ENCODE results near the gene KRT71.
A peak's percentile ranks its signal among the peaks of the same experiment; 100 is the strongest.
"Not testable (repeated sequence)": the region's sequence is repeated elsewhere in the genome, so short reads cannot be mapped to it uniquely, and the experiment has no call there.

KRT71 gene

DNA sequence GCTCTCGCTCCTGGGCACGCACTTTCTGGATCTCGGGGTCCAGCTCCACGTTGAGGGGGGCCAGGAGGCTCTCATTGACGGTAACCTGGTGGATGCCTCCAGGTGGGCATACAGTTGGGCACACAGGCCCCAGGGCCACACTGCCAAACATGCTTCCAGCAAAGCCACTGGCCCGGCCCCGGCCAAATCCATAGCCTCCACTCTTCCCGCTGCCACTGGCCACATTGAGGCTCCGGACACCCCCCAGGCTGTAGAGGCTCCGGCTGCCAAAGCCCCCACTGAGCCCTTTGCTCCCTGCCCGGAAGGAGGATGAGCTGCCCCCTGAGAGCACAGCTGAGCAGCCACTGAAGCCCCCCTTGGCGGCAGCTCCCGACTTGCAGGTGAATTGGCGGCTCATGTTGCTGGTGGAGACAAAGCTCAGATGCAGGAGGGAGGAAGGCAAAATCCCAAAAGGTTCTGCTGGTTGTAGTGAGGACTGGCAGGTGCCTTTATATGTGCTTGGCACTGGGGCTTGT is at the start of gene KRT71:
TSS of gene KRT71 (minus strand) at position 465 of the 515 bp plus-strand sequence. CDS start at position 397, 68 bp downstream.
- no peak for DNase-seq (ENCODE audit: low spot score)

- no peak for DNase-seq (ENCODE audit: low spot score)
Observed at GRCh38 chr12:52602552-52602951, 49.6 kb upstream of the KRT71 start.

GRCh38 chr12:52601671-52602070 is 48.7 kb upstream of the KRT71 start:
- no peak for DNase-seq (ENCODE audit: low spot score)

DNA sequence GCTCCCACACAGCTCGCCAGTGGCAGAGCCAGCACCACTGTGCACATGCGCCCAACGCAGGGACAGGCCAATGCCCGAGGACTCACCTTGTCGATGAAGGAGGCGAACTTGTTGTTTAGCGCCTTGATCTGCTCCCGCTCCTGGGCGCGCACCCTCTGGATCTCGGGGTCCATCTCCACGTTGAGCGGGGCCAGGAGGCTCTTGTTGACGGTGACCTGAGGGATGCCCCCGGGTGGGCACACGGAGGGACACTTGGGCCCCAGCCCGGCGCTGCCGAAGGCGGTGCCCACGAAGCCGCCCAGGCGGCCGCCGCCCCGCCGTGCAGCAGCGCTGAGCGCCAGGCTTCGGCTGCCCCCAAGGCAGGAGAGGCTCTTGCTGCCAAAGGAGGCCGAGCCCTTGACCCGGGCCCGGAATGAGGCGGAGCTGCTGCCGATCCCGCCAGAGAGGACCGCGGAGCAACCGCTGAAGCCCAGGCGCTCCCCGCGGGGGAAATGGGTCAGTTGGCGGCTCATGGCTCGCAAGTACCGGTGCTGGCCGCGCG is 48.1 kb upstream of the KRT71 start, which contains the start of gene KRT72:
TSS of gene KRT72 (minus strand) at position 523 of the 541 bp plus-strand sequence. CDS start at position 512, 11 bp downstream.
- DNase-seq (ENCODE audit: low spot score): no peak

- no peak for DNase-seq (ENCODE audit: low spot score)
Observed at GRCh38 chr12:52600475-52600874, 47.5 kb upstream of the KRT71 start.

DNA sequence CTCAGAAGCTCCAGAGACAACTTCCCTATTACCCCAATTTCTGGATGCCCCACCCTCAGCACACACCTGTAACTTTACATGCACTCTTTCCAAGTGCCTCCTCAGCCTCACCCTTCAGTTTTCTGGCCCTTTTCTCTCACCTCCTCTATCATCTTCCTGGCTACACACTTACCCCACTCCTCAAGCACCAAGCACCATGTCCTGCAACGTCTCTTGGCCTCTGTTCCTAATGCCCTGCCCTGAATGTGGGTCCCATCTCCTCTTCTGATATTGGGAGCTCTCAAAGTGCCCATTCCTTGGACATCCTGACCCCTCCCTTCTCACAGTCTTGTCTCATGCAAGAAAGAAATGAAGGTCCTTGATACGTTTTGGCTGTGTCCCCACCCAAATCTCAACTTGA is 47.1 kb upstream of the KRT71 start:
- no peak for DNase-seq (ENCODE audit: low spot score)

- DNase-seq (ENCODE audit: low spot score): no peak
Observed at GRCh38 chr12:52598966-52599365, 46.0 kb upstream of the KRT71 start.

DNA sequence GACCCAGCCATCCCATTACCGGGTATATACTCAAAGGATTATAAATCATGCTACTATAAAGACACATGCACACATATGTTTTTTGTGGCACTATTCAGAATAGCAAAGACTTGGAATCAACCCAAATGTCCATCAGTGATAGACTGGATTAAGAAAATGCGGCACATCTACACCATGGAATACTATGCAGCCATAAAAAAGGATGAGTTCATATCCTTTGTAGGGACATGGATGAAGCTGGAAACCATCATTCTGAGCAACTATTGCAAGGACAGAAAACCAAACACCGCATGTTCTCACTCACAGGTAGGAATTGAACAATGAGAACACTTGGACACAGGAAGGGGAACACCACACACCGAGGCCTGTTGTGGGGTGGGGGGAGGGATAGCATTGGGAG is 41.3 kb upstream of the KRT71 start:
- DNase-seq (ENCODE audit: low spot score): not testable (repeated sequence)

DNA sequence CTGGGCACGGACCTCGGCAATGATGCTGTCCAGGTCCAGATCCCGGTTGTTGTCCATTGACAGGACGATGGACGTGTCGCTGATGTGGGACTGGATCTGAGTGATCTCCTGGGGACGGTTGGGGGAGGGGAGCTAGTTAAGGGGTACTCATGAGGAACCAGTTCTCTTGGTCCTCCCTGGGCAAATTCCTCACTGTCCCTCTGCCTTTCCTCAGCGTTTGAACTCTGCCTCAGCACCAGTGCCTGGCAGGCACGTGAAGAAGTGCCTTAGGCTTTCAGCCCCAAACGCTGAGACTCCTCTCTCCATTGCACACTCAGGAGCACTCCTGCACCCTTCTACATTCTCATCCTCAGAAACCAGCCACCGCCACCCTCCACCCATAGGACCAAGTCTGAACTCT is 38.6 kb upstream of the KRT71 start:
- no peak for DNase-seq (ENCODE audit: low spot score)

GRCh38 chr12:52590021-52590420 is 37.1 kb upstream of the KRT71 start:
- DNase-seq (ENCODE audit: low spot score): no peak

DNA sequence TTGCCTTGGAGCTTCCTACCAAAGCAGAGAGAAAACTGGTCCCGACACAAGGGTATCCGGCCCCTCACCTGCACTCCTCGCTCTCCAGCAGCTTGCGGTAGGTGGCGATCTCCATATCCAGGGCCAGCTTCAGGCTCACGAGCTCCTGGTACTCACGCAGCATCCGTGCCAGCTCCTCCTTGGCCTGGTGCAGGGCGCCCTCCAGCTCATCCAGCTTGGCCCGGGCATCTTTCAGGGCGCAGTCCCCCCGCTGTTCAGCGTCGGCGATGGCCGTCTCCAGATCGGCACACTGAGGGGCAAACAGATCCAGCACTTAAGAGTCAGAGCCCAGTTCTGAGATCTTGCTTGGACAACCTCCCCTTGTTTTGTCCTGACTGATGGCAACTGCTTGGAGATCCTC is 34.6 kb upstream of the KRT71 start:
- DNase-seq (ENCODE audit: low spot score): no peak

DNA sequence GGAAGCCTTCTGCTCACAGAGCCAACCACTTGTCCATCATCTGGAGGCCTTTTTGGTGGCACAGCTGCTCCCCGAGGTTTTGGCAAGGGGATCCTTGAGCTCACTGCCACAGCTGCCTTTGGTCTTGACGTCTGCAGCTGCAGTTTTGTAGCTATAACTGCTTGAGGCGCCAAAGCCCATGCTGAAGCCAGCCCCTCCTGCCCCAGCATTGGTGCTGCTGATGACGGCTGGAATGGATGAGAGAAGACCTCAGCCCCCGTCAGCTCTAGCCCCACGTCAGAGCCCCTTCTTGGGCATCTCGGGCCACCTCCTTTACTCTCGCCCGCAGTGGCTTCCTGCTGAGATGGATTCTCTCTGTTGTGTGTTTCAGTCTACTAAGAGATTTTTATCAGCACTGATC is 33.0 kb upstream of the KRT71 start:
- peak; percentile 3 for DNase-seq (ENCODE audit: low spot score)

DNA sequence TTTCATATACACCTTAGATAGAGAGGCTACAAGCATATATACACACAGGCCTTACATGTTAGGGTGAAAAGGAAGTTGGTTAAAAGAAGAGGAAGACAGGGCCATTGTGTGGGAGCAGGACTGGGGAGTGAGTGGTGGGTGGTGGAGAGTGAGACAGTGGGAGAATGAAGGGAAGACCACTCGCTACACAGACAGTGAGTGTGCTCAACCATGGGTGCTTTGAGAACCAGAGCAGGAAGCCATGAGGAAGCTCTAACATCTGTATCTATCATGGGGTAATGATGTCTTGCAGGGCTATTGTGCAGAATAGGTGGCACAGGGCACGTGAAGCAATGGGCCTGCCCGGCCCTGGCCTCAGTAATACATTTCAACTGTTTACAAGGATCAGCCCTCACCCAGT is 32.1 kb upstream of the KRT71 start:
- DNase-seq (ENCODE audit: low spot score): no peak

GRCh38 chr12:52584156-52584682 is 31.3 kb upstream of the KRT71 start:
- DNase-seq (ENCODE audit: low spot score): no peak

DNA sequence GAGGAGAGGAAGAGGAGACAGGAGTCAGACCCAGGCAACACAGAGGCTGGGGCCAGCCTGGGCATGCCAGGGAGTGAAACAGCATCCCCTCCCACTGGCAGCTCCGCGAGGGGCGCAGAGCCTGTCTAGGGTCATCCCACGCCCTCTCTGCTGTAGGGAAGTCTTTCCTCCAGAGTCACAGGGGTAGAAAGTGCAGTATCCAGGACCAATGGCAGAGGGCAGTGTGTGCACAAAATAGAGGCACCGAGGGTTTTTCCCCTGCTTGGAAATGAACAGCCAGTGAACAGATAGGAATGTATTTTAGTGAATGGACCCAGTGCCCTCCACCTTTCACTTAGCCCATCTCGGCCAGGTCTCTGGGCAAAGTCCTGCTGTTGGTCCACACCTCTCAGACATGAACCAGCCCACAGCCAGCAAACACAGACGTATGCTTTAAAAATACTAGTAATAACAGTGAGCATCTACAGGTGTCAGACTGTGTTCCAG is 30.1 kb upstream of the KRT71 start:
- DNase-seq (ENCODE audit: low spot score): peak; percentile 62

DNA sequence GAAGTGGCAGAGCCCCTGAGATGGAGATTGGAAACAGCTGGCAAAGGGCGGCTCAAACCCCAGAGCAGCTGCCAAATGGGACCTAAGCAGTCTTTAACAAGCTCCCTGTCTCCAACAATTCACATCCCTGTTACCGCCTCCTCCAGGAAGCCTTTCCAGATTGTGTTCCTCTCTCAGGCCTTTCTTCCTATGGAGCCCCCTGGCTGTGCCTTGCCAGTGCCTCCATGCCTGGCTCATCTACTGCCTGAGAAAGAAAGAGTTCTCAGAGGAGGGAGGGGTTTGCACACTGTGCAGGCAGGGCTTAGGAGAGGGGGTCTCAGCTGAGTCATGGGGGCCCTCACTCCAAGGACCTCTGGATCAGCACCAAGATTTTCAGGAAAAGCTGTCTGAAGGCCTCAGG is 29.5 kb upstream of the KRT71 start:
- no peak for DNase-seq (ENCODE audit: low spot score)

GRCh38 chr12:52581481-52581880 is 28.5 kb upstream of the KRT71 start:
- no peak for DNase-seq (ENCODE audit: low spot score)

- DNase-seq (ENCODE audit: low spot score): no peak
Observed at GRCh38 chr12:52581066-52581465, 28.1 kb upstream of the KRT71 start.

- DNase-seq (ENCODE audit: low spot score): no peak
Observed at GRCh38 chr12:52580496-52580895, 27.6 kb upstream of the KRT71 start.

DNA sequence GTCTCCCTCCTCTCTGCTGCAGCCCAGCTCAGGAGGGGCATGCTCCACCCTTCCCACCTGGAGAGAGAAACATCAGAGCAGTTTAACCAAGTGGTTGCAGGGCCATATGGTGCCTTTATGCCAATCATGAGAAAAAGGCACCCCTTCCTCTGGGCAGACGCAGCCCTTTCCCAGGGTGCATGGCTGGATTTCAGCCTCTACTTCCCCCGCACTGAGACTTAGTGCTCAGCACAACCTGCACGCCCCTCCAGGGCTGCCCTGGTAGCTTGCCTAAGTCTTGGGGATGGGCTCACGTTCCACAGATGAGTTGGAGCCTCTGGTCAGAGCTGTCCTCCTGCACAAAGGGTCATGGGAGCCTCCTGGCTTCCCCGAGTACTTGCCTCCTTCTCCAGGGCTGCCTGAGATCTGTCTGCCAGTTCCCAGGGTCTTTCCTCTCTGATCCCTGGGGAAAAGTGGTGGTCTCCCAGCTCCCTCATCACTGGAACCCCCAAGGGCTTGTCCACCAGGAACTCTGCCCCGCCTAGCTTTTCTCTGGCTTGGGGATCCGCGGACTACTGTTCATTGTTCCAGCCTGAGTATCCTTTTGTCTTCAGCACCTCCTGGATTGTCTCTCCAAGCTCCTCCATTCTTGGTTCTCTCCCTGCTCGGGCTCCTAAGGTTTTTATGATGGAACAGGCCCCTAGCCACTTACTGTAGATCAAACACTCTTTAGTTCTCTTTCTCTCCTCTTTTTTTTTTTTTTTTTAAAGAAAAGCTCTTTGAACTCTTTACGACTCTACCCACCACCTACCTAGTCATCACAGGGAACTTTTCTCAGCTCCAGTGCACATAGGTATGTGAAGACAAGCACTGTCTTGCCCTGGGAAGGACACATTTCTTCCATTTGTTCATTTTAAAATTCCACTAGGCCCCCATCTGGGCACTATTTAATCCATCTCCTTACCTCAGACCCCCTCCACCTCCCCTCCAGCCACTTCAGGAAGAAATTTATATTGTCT is 26.8 kb upstream of the KRT71 start:
- no peak for DNase-seq (ENCODE audit: low spot score)

DNA sequence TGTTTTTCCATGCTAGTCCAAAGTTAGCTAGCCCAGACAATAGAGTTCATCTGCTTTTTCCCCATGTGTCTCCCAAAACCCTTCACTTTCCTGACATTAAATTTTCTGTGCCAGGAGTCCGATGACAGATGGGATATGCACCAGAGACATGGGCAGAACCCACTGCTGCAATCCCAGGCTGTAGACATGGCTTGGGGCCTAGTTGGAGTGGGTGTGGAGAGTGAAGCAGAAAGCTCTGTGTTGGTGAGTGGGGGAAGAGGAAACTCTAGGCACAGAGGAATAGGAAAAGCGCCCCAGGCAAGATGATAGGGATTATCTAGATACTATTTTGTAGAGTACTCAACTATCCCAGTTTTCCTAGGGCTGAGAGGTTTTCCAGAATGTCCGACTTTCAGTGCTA is 25.5 kb upstream of the KRT71 start:
- no peak for DNase-seq (ENCODE audit: low spot score)

- DNase-seq (ENCODE audit: low spot score): no peak
Observed at GRCh38 chr12:52577316-52577715, 24.4 kb upstream of the KRT71 start.

DNA sequence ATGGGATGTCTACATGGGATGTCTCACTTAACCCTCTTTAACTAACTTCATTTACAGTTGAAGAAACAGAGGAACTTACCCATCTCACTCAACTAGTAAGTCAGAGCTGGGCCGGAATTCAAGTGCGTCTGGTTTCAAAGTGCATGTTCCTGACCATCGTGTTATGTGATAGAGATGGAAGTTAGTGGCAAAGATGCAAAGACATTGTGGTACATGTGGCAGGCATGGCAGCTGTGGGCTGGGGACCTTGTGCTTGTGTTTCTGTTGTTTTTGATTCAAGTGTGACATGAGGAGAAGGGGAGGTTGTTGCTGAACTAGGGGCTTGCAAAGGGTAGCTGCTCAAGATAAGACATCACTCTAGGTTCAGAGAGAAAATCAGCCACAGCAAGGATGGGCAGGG is 23.0 kb upstream of the KRT71 start:
- no peak for DNase-seq (ENCODE audit: low spot score)

Data from CD4-positive, alpha-beta T cell treated with Interleukin-15 for 4 hours (primary cell).